OCI-LY7 (cell line): ENCODE data around the gene TAF6. TPM values are rescaled to one million over a fixed set of nuclear protein-coding genes. Genes with fewer than 3 reads are reported as not detected.
A peak's percentile ranks its signal among the peaks of the same experiment; 100 is the strongest.

Source experiments
- BruUV-seq: library from RNA; stranded (reverse); fragments of 400-500 nt; replicated peaks from 2 replicates; lab custom pipeline; 2021; lab: Mats Ljungman, UMichigan
- CTCF ChIA-PET: fragments of 300-600 bp; sonication (Branson Sonifier 250); formaldehyde crosslinking; loops from one replicate; lab custom pipeline; 2022; ENCODE audit warnings: antibody characterized with exemption; ENCODE audit not compliant: unreplicated experiment; lab: Charles Lee
- POLR2A ChIA-PET: fragments of 300-600 bp; sonication (Branson Sonifier 250); formaldehyde crosslinking; loops from one replicate; lab custom pipeline; 2022; ENCODE audit warnings: antibody characterized with exemption; lab: Charles Lee
- DNase-seq: peaks from one replicate; pipeline ENCODE4 v3.0.0-alpha.2; 2015; ENCODE audit warnings: low spot score
- H2AFZ ChIP-seq: fragments of 200-600 bp; sonication (generic), shearing (Covaris generic); 2 replicates; pipeline ENCODE4 v1.6.1; 2014; ENCODE audit warnings: mild to moderate bottlenecking, antibody characterized with exemption, low read length, moderate library complexity
- H3K27ac ChIP-seq: fragments of 200-600 bp; sonication (generic); 2 replicates; pipeline ENCODE4 v1.5.1; 2014; ENCODE audit warnings: mixed run types, low read depth, mild to moderate bottlenecking, moderate library complexity, low read length, inconsistent platforms; ENCODE audit not compliant: poor library complexity, severe bottlenecking
- H3K36me3 ChIP-seq: fragments of 200-600 bp; sonication (generic); 2 replicates; pipeline ENCODE4 v1.6.1; 2014; ENCODE audit warnings: mild to moderate bottlenecking, antibody characterized with exemption, low read length, moderate library complexity, mixed read lengths; ENCODE audit not compliant: insufficient read depth
- H3K4me1 ChIP-seq: fragments of 200-600 bp; sonication (generic); 2 replicates; pipeline ENCODE4 v1.5.1; 2014; ENCODE audit warnings: mild to moderate bottlenecking, low read length; ENCODE audit not compliant: insufficient read depth, poor library complexity, severe bottlenecking
- H3K4me2 ChIP-seq: fragments of 200-600 bp; sonication (generic); 2 replicates; pipeline ENCODE4 v1.6.1; 2014; ENCODE audit warnings: mild to moderate bottlenecking, low read length
- H3K4me3 ChIP-seq: fragments of 200-600 bp; sonication (generic); 2 replicates; pipeline ENCODE4 v1.5.1; 2014; ENCODE audit warnings: mild to moderate bottlenecking, low read depth, low read length; ENCODE audit not compliant: poor library complexity, severe bottlenecking
- H3K79me2 ChIP-seq: fragments of 200-600 bp; sonication (generic); 2 replicates; pipeline ENCODE4 v1.6.1; 2016; ENCODE audit warnings: low read depth, mild to moderate bottlenecking, low read length, moderate library complexity, mixed read lengths; ENCODE audit not compliant: insufficient read depth
- H3K9me2 ChIP-seq: fragments of 200-600 bp; sonication (generic); 2 replicates; pipeline ENCODE4 v1.6.1; 2016; ENCODE audit warnings: mild to moderate bottlenecking, low read length, mixed read lengths; ENCODE audit not compliant: insufficient read depth
- H3K9me3 ChIP-seq: fragments of 200-600 bp; sonication (generic); 2 replicates; pipeline ENCODE4 v1.6.1; 2014; ENCODE audit warnings: mild to moderate bottlenecking, mixed run types, low read length, mixed read lengths
- H4K20me1 ChIP-seq: fragments of 200-600 bp; sonication (generic); 2 replicates; pipeline ENCODE4 v1.6.1; 2014; ENCODE audit warnings: mild to moderate bottlenecking, antibody characterized with exemption, low read length, moderate library complexity, mixed read lengths; ENCODE audit not compliant: insufficient read depth
- EZH2phosphoT487 ChIP-seq: fragments of 200-600 bp; sonication (generic); IDR thresholded peaks from 2 replicates; pipeline ENCODE4 v1.6.1; 2018; ENCODE audit warnings: low read depth, borderline replicate concordance, mild to moderate bottlenecking, mixed run types, antibody characterized with exemption, low read length, moderate library complexity, mixed read lengths
- intact Hi-C: fragments of 100-400 bp; cut with micrococcal nuclease; formaldehyde crosslinking; loops from one replicate; pipeline ENCODE4 v1.10.0; 2022; ENCODE audit not compliant: unreplicated experiment
- total RNA-seq, 2 experiments: library from RNA; depleted of rRNA in 1 of 2; stranded (reverse); fragments of >200 nt in 1 of 2; shearing (Covaris generic) in 1 of 2; gene quantifications; 2 replicates each; pipeline ENCODE4 v1.2.3, GENCODE V29; 2014 to 2022
- TF ChIP-seq, protein P1 (sequence below): fragments of 200-600 bp; sonication (generic); conservative IDR thresholded peaks from 2 replicates; pipeline ENCODE4 v1.5.1; 2014; ENCODE audit warnings: mild to moderate bottlenecking, antibody characterized with exemption, low read length, moderate library complexity, mixed read lengths

TAF6 gene
- total RNA-seq, 2 experiments from 2014 or later, result 28.0 to 71.0 TPM

DNA sequence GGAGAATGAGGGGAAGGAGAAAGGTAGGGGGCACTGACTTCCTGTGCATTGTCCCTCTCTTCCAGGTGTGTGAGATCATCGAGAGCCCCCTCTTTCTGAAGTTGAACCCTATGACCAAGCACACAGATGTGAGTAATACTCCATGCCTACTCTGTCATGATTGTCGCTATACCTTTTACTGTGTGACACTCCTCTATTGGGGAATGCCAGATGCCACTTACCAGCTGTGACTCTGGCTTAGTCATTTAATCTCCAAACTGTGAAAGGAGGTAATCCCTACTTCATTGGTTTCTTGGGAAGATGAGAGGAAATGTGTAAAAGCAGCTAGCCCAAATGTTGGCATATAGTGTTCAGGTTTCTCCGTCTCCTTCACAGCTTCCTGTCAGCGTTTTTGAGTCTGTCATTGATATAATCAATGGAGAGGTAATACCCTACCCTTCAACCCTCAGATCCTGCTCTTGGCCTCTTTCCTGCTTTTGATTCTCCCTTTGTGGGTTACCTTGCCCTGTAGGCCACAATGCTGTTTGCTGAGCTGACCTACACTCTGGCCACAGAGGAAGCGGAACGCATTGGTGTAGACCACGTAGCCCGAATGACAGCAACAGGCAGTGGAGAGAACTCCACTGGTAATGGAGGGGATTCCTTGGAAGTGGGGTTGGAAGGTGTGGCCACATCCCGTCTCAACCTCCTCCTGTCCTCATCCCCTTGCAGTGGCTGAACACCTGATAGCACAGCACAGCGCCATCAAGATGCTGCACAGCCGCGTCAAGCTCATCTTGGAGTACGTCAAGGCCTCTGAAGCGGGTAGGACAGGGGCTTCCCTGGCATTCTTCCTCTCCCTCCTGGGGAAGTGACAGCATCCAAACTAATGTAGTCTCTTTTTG, 28.4 kb downstream of the TAF6 start:
- ChIA-PET CTCF (no interaction called here), POLR2A (interaction anchor here (0.5 to 2.1 kb wide), 2 partner anchors 12 to 308 kb away, joined by 3 to 13 read pairs; partner anchors contain the start of gene AP4M1)
- Histone ChIP-seq H3K4me1 (peaks cover 24% of the 10 kb centered on the region), H2AFZ (no peak overlapping the region), H4K20me1 (0 out of 2 replicates have a peak, but pooled peaks cover 5% of the 10 kb centered on the region), H3K36me3 (peaks cover 56% of the 10 kb centered on the region), H3K4me2 (peak overlapping the region; percentile 6; the same call in 1 of the 2 replicates), H3K9me3 (no peaks in the 10 kb centered on the region), H3K4me3 (no peak overlapping the region), H3K79me2 (peaks cover 11% of the 10 kb centered on the region; the same call in 1 of the 2 replicates), H3K27ac (peak overlapping the region; percentile 16), H3K9me2 (no peaks in the 10 kb centered on the region)
- intact Hi-C loops, result no loop called here
- no peak for DNase-seq
- BruUV-seq, result no TSS peak
- TF ChIP-seq EZH2phosphoT487, result no peak
- TF ChIP-seq, protein P1, sequence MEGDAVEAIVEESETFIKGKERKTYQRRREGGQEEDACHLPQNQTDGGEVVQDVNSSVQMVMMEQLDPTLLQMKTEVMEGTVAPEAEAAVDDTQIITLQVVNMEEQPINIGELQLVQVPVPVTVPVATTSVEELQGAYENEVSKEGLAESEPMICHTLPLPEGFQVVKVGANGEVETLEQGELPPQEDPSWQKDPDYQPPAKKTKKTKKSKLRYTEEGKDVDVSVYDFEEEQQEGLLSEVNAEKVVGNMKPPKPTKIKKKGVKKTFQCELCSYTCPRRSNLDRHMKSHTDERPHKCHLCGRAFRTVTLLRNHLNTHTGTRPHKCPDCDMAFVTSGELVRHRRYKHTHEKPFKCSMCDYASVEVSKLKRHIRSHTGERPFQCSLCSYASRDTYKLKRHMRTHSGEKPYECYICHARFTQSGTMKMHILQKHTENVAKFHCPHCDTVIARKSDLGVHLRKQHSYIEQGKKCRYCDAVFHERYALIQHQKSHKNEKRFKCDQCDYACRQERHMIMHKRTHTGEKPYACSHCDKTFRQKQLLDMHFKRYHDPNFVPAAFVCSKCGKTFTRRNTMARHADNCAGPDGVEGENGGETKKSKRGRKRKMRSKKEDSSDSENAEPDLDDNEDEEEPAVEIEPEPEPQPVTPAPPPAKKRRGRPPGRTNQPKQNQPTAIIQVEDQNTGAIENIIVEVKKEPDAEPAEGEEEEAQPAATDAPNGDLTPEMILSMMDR, result no peak

DNA sequence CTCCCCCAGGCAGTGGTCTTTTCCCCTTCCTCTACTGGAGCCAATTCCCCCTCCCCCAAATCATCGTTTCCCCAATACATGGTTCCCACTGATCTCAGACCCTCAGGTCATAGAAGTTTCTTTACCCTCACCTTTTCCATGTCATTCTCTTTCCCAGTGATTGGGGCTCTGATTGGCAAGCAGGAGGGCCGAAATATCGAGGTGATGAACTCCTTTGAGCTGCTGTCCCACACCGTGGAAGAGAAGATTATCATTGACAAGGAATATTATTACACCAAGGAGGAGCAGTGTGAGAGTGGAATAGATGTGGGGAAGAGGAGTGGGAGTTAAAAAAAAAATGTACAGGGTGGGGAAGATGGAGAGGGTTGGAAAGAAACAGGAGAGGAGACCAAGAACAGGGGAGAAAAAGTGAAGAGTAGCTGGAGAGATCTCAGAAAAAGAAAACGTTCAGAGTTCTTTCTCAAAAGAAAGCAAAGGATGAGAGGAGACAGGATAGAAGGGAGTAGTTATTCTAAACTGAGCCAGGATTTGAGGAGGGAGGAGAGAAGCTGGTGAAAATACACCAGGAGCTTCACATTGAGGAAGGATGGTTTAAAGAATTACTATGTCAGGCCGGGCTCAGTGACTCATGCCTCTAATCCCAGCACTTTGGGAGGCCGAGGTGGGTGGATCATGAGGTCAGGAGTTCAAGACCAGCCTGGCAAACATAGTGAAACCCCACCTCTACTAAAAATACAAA, 29.5 kb downstream of the TAF6 start:
- Histone ChIP-seq H3K36me3 (peaks cover 45% of the 10 kb centered on the region), H3K9me3 (no peaks in the 10 kb centered on the region), H3K4me1 (peaks cover 24% of the 10 kb centered on the region), H3K79me2 (peaks cover 7% of the 10 kb centered on the region; the same call in 1 of the 2 replicates), H3K27ac (peak overlapping the region; percentile 72), H2AFZ (peak overlapping the region; percentile 82; the same call in 1 of the 2 replicates), H4K20me1 (no peaks in the 10 kb centered on the region), H3K4me2 (peak overlapping the region; percentile 85), H3K9me2 (no peaks in the 10 kb centered on the region), H3K4me3 (peak overlapping the region; percentile 90)
- TF ChIP-seq EZH2phosphoT487, result no peak
- TF ChIP-seq, protein P1, result no peak
- no peak for DNase-seq
- ChIA-PET POLR2A (interaction anchor here (1.1 to 2.1 kb wide), 2 partner anchors 11 to 13 kb away, joined by 6 to 13 read pairs; partner anchors contain the start of genes AP4M1 and MCM7), CTCF (no interaction called here)
- no TSS peak for BruUV-seq
- intact Hi-C loops, result loop anchor here (10.0 kb wide), 1 partner anchor 795 kb away; the partner anchor contains the start of gene UFSP1
